GM23338 (cell line): Measurements from ENCODE around the gene GRID2. TPM values are rescaled to one million over a fixed set of nuclear protein-coding genes. Genes with fewer than 3 reads are reported as not detected.

Experiments
- ATAC-seq: fragments of 200-7000 bp; cut with Tn5 transposase; 3 replicates; pipeline ENCODE4 v1.9.1; 2020
- DNase-seq: peaks from one replicate; pipeline ENCODE4 v3.0.0-alpha.2; 2015; ENCODE audit warnings: low spot score
- H2AFZ ChIP-seq: fragments of 200-600 bp; sonication (generic); 2 replicates; pipeline ENCODE4 v1.8.0; 2016; ENCODE audit warnings: antibody characterized with exemption, mild to moderate bottlenecking, moderate library complexity
- H3F3A ChIP-seq: fragments of 200-600 bp; sonication (generic); replicated peaks from 2 replicates; pipeline ENCODE4 v1.8.0; 2017; ENCODE audit warnings: antibody characterized with exemption, mixed run types, low read depth
- H3K27ac ChIP-seq: fragments of 200-600 bp; sonication (generic); 2 replicates; pipeline ENCODE4 v1.6.1; 2016; ENCODE audit warnings: low read depth
- H3K27me3 ChIP-seq: fragments of 200-600 bp; sonication (generic); 2 replicates; pipeline ENCODE4 v1.8.0; 2016; ENCODE audit warnings: mild to moderate bottlenecking, mixed run types, moderate library complexity; ENCODE audit not compliant: insufficient read depth
- H3K36me3 ChIP-seq: fragments of 200-600 bp; sonication (generic); 2 replicates; pipeline ENCODE4 v1.8.0; 2016; ENCODE audit warnings: mild to moderate bottlenecking; ENCODE audit not compliant: insufficient read depth
- H3K4me1 ChIP-seq: fragments of 200-600 bp; sonication (generic); 2 replicates; pipeline ENCODE4 v1.8.0; 2016; ENCODE audit warnings: mild to moderate bottlenecking, moderate library complexity; ENCODE audit not compliant: insufficient read depth
- H3K4me2 ChIP-seq: fragments of 200-600 bp; sonication (generic); 2 replicates; pipeline ENCODE4 v1.7.1; 2017; ENCODE audit warnings: mixed run types
- H3K4me3 ChIP-seq: fragments of 200-600 bp; sonication (generic); 2 replicates; pipeline ENCODE4 v1.6.1; 2016; ENCODE audit warnings: mixed run types
- H3K79me2 ChIP-seq: fragments of 200-600 bp; sonication (generic); replicated peaks from 2 replicates; pipeline ENCODE4 v1.8.0; 2017; ENCODE audit warnings: mild to moderate bottlenecking; ENCODE audit not compliant: insufficient read depth
- H3K9me2 ChIP-seq: fragments of 200-600 bp; sonication (generic); 2 replicates; pipeline ENCODE4 v1.8.0; 2017; ENCODE audit not compliant: insufficient read depth
- H4K20me1 ChIP-seq: fragments of 200-600 bp; sonication (generic); replicated peaks from 2 replicates; pipeline ENCODE4 v1.8.0; 2017; ENCODE audit warnings: mild to moderate bottlenecking; ENCODE audit not compliant: insufficient read depth
- H3K27ac Mint-ChIP-seq: 2 replicates; pipeline ENCODE4 v1.8.0; 2020; ENCODE audit warnings: inconsistent platforms, mild to moderate bottlenecking, moderate library complexity, mixed read lengths
- H3K27me3 Mint-ChIP-seq: 3 replicates; pipeline ENCODE4 v1.8.0; 2022; ENCODE audit warnings: low read depth, mild to moderate bottlenecking, moderate library complexity, mixed read lengths, inconsistent platforms; ENCODE audit not compliant: insufficient read depth, poor library complexity
- H3K36me3 Mint-ChIP-seq: 3 replicates; pipeline ENCODE4 v1.8.0; 2021; ENCODE audit warnings: low read depth, mild to moderate bottlenecking, inconsistent platforms, moderate library complexity, mixed read lengths
- H3K4me1 Mint-ChIP-seq: 3 replicates; pipeline ENCODE4 v1.8.0; 2020; ENCODE audit warnings: mild to moderate bottlenecking, inconsistent platforms, mixed read lengths
- H3K4me3 Mint-ChIP-seq: 3 replicates; pipeline ENCODE4 v1.8.0; 2021; ENCODE audit warnings: moderate library complexity, mild to moderate bottlenecking, inconsistent platforms, mixed read lengths
- H3K9me3 Mint-ChIP-seq: 3 replicates; pipeline ENCODE4 v1.8.0; 2020; ENCODE audit warnings: moderate library complexity, mild to moderate bottlenecking, inconsistent platforms, mixed read lengths
- CREB1 ChIP-seq: fragments of 250-450 bp; sonication (Bioruptor Pico); IDR thresholded peaks from 2 replicates; pipeline ENCODE4 v1.5.0; 2020; ENCODE audit warnings: low read depth, mild to moderate bottlenecking, moderate library complexity
- CTCF ChIP-seq, 2 experiments: fragments of 200-600 bp in 1 of 2; sonication (generic) in 1 of 2; conservative IDR thresholded peaks; 2 replicates each; pipeline versions ENCODE4 v1.5.1 to v1.6.1; 2016 to 2017; ENCODE audit warnings: antibody characterized with exemption in 2 of 2, low read depth in 2 of 2, mild to moderate bottlenecking in 2 of 2, moderate library complexity in 1 of 2
- ETS1 ChIP-seq: IDR thresholded peaks from 2 replicates; pipeline ENCODE4 v1.6.1; 2016; ENCODE audit warnings: antibody characterized with exemption
- EZH2 ChIP-seq: fragments of 200-600 bp; sonication (generic); IDR thresholded peaks from one replicate; pipeline ENCODE4 v1.8.0; 2017; ENCODE audit warnings: antibody characterized with exemption, mild to moderate bottlenecking, low read depth; ENCODE audit not compliant: unreplicated experiment
- JUNB ChIP-seq: IDR thresholded peaks from one replicate; pipeline ENCODE4 v1.6.1; 2016; ENCODE audit warnings: antibody characterized with exemption; ENCODE audit not compliant: unreplicated experiment
- POLR2AphosphoS5 ChIP-seq: IDR thresholded peaks from 2 replicates; pipeline ENCODE4 v1.6.1; 2016; ENCODE audit warnings: antibody characterized with exemption, low read depth
- REST ChIP-seq: IDR thresholded peaks from one replicate; pipeline ENCODE4 v1.6.1; 2018; ENCODE audit warnings: antibody characterized with exemption; ENCODE audit not compliant: unreplicated experiment
- ZNF114 ChIP-seq: fragments of 250-450 bp; sonication (Bioruptor Pico); IDR thresholded peaks from 2 replicates; pipeline ENCODE4 v1.5.0; 2020; ENCODE audit warnings: mild to moderate bottlenecking, moderate library complexity
- ZNF331 ChIP-seq: fragments of 250-450 bp; sonication (Bioruptor Pico); IDR thresholded peaks from 2 replicates; pipeline ENCODE4 v1.5.0; 2020; ENCODE audit warnings: low read depth, mild to moderate bottlenecking, moderate library complexity
- polyA plus RNA-seq: library from polyadenylated mRNA; unstranded; fragments of >200 nt; fragmentation: Nextera tagmentation; extraction: Ambion mirVana; gene quantifications from 2 replicates; pipeline ENCODE4 v1.2.1, GENCODE V29; 2016
- total RNA-seq: library from RNA; depleted of rRNA; stranded (reverse); fragments of >200 nt; shearing (Covaris generic); gene quantifications from 2 replicates; pipeline ENCODE4 v1.2.3, GENCODE V29; 2014

The GRID2 gene
- total and polyA plus RNA-seq, 2 experiments from 2014 or later, result 19.9 to 65.4 TPM

DNA sequence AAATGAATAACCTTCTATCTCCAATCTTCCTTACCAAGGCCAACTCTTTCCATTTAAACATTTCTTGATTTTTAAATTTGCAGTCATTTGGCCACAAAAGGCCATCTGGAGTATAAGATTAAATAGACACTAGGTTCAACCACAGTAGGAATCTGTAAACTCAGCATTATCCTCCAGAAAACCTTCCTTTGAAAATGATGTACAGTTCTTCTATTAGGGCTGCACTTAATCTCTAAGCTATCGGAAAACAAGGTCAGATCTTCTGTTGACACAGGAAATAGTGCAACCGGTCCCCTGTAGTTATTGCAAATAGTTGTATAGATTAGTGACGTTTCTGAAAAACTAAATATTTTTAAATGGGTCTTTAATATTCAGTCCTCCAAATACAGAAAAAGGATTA, 1165.8 kb downstream of the GRID2 start:
- no peaks in the 10 kb centered on the region for H3K36me3 ChIP-seq
- DNase-seq, result no peak
- no peak overlapping the region for H3K4me3 Mint-ChIP-seq
- no peak overlapping the region for H3K4me2 ChIP-seq
- H4K20me1 ChIP-seq, result no peaks in the 10 kb centered on the region
- peaks cover 14% of the 10 kb centered on the region for H3K4me1 Mint-ChIP-seq
- H3K79me2 ChIP-seq, result no peaks in the 10 kb centered on the region
- no peaks in the 10 kb centered on the region for H3K9me2 ChIP-seq
- H3F3A ChIP-seq, result no peaks in the 10 kb centered on the region
- ATAC-seq, result no peak
- no peaks in the 10 kb centered on the region for H3K27me3 ChIP-seq
- H3K27ac ChIP-seq, result no peak overlapping the region
- no peak overlapping the region for H2AFZ ChIP-seq
- no peaks in the 10 kb centered on the region for H3K27me3 Mint-ChIP-seq
- no peaks in the 10 kb centered on the region for H3K9me3 Mint-ChIP-seq
- no peaks in the 10 kb centered on the region for H3K36me3 Mint-ChIP-seq
- H3K4me1 ChIP-seq, result no peaks in the 10 kb centered on the region; the same call in 1 of the 2 replicates
- no peak for TF ChIP-seq JUNB
- TF ChIP-seq CREB1 (CRISPR knock-in tag), result no peak
- TF ChIP-seq POLR2AphosphoS5, result no peak
- H3K4me3 ChIP-seq, result no peak overlapping the region
- no peak overlapping the region for H3K27ac Mint-ChIP-seq

DNA sequence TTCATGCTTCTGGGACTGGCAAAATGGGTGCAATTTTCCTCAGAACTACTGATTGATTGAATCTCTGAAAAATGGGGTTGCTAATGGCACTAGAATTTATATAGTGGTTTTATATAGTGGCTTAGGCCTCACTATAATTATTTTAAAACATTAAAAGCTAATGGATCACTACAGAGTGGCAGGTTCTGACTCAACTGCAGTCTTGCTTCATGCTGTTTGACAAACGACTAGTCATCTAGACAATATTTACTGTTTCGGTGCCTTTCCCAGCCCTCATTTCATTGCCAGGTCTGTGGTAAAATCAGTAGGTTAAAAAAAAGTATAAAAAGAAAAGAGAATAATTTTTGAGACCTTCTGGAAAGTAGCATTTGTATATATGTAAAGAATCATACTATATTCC, 1172.0 kb downstream of the GRID2 start:
- H3K4me3 ChIP-seq, result no peak overlapping the region
- H3K4me2 ChIP-seq, result no peak overlapping the region
- no peak overlapping the region for H2AFZ ChIP-seq
- no peaks in the 10 kb centered on the region for H3K79me2 ChIP-seq
- ATAC-seq (no peak), DNase-seq (no peak)
- H3K9me2 ChIP-seq, result no peaks in the 10 kb centered on the region
- H3K27ac Mint-ChIP-seq, result no peak overlapping the region
- no peaks in the 10 kb centered on the region for H3K9me3 Mint-ChIP-seq
- peaks cover 8% of the 10 kb centered on the region for H3K4me1 Mint-ChIP-seq
- H3K4me1 ChIP-seq, result no peaks in the 10 kb centered on the region; the same call in 1 of the 2 replicates
- H3K36me3 Mint-ChIP-seq, result no peaks in the 10 kb centered on the region
- no peak overlapping the region for H3K4me3 Mint-ChIP-seq
- H3K27me3 ChIP-seq, result no peaks in the 10 kb centered on the region
- no peak for TF ChIP-seq ZNF331
- no peak for TF ChIP-seq CREB1 (CRISPR knock-in tag)
- no peak for TF ChIP-seq POLR2AphosphoS5
- TF ChIP-seq CTCF (conservative IDR thresholded peaks at IDR 0.05; ENCODE audit: low read depth in 2 of 2), result no peak
- no peak for TF ChIP-seq ZNF114 (CRISPR knock-in tag)
- TF ChIP-seq REST, result no peak
- TF ChIP-seq ETS1, result no peak
- TF ChIP-seq EZH2, result no peak
- no peak overlapping the region for H3K27ac ChIP-seq
- no peaks in the 10 kb centered on the region for H4K20me1 ChIP-seq
- H3F3A ChIP-seq, result no peaks in the 10 kb centered on the region
- H3K36me3 ChIP-seq, result no peaks in the 10 kb centered on the region
- H3K27me3 Mint-ChIP-seq, result no peaks in the 10 kb centered on the region
